ENCODE measurements around the gene FN1.

FN1 gene
- 0 to 0.15 (median 0.06) reads per million in 4 donors for total RNA-seq

GRCh38 chr2:215435870-215436704, at the start of gene FN1:
Gene FN1, minus strand, starts transcription at chr2:215436068. Its CDS starts 266 bp downstream, at chr2:215435802.
- DNase-seq, result peak in 4 of 5 donors; percentile 27 to 56 (median 43)

GRCh38 chr2:215485032-215485431, 49.2 kb upstream of the FN1 start:
- DNase-seq, result no peak

- DNase-seq, result no peak
Measured at GRCh38 chr2:215484570-215484969, 48.7 kb upstream of the FN1 start.

DNA sequence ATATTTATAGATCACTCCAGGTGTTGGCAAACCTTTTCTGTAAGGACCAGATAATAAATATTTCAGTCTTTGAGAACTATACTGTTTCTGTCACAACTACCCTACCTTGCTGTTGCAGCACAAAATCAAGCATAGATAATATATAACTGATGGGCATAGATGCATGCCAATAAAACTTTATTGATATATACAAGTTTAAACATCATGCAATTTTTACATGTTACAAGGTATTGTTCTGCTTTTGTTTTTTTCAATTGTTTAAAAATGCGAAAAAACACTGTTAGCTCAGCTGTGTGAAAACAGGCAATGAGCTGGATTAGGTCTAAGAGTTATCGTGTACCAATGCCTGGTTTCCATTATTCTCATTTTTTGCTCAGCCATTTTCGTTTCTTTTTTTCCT, 47.6 kb upstream of the FN1 start:
- no peak for DNase-seq

DNA sequence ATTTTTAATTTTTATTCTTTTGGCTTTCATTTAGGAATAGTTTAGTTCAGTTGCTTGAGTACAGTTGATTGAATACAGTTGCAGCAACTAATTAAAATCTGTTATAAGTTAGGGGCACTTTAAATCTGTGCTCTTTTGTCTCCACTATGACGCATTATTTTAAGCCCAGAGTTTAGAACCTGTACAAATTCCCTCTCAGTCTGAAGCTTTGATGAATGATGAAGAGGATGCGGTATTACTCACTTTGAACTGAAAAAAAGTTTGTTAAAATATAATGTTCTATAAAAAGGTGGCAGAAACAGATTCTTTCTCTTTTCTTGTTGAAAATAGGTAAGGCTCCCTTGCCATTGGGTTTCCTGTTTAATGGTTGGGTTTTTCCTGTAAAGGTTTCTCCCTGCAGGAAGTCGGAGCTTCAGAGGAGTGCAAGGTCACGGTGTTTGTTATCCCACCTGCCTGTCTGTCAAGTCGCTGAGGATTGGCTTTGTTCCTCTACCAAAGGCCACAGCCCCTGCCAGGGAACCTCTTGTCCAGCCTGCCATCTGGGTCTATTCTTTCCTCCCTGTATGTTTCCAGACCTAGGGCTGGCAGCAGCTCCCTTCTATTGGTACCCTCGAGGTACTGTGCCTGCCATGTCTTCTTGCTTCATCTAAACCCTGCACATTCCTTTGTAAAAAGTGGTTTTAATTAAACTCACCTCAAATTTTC, 43.8 kb upstream of the FN1 start:
- no peak for DNase-seq

DNA sequence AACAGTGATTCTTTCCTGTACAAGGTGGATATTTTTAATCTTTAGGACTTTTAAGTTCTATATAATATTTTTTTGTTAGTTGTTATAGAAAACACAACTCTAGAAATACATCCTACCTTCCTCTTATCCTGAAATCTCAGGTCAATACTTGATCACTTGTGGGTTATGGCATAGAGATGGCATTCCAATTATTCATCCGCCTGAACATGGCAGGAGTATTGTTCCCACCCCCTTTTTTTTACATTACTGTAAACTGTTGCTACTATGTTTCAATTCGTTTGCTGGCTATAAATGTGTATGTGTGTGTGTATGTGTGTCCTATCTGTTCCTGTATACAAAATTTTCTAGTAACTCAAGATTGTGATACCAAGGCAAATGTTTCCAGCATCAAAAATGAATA, 43.3 kb upstream of the FN1 start:
- DNase-seq, result no peak

GRCh38 chr2:215476424-215476823, 40.6 kb upstream of the FN1 start:
- no peak for DNase-seq

GRCh38 chr2:215466097-215466909, 30.4 kb upstream of the FN1 start:
- DNase-seq, result no peak

DNA sequence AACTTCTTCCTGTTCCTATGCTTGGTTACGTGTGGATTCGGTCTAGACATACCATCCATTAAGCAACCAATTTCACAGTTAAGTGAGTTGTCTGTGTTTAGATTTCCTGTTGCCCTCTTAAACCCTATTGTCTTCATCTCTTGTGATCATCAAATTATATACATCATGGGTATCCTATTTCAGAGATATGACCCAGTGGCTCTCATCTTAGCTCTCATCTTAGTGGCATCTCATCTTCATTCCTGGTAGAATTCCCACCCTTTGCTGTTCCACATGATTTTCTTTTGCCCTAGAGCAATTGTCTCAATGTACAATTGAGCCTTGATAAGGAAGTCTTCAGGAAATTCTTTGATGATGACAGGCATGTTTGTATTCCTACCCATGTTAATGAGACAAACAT, 29.4 kb upstream of the FN1 start:
- DNase-seq, result no peak

- DNase-seq, result no peak
Measured at GRCh38 chr2:215461836-215462532, 26.1 kb upstream of the FN1 start.

DNA sequence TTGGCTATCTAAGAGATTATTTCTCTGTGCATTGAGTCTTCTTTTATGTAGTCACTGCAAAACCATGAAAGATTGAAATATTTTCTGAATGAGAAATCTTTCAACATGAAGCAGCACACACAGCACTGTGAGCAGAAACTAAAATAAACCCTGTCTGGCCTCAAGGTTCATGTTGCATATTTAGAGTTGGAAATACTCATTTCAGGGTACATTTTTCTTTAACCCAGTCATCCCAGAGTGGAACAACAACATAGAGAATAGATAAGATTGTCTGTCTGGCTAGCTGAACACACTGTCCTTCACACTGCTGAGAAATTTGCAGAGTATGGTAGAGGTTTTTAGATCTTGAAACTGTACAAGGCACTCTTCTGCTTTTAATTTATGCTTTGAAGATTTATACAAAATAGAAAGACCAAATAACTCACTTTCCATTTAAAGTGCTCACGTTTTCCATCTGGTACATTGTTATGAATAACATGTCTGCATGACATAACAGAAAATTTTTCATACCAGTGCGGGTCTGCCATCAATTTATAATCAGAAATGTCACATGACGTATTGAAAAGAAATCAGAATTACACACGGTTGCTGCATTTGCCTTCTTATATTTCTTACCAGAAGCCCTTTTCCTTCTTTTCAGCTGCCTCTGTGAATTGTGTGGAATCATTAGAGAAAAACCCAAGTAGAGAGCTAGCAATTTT, 25.0 kb upstream of the FN1 start:
- DNase-seq, result no peak

GRCh38 chr2:215455958-215456357, 20.1 kb upstream of the FN1 start:
- no peak for DNase-seq

GRCh38 chr2:215454519-215455246, 18.8 kb upstream of the FN1 start:
- DNase-seq, result no peak

DNA sequence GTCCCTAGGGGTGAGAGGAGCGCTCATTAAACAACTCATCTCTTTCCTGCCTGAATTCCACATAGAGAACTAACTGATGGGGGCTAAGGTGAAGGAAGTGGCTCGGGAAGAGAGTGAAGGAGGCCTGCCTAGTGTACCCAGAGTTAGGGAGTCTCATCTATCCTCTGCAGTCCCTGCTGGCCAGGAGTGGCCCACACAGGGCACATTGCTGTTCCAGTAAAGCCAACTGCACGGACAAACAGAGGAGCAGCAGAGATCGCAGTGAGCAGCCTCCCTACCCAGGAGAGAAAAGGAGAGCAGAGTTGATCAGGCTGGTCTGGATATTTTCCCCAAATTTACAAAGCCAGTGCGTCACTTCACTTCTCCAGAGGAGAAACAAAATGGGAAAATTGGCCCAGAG, 16.9 kb upstream of the FN1 start:
- DNase-seq, result no peak

DNA sequence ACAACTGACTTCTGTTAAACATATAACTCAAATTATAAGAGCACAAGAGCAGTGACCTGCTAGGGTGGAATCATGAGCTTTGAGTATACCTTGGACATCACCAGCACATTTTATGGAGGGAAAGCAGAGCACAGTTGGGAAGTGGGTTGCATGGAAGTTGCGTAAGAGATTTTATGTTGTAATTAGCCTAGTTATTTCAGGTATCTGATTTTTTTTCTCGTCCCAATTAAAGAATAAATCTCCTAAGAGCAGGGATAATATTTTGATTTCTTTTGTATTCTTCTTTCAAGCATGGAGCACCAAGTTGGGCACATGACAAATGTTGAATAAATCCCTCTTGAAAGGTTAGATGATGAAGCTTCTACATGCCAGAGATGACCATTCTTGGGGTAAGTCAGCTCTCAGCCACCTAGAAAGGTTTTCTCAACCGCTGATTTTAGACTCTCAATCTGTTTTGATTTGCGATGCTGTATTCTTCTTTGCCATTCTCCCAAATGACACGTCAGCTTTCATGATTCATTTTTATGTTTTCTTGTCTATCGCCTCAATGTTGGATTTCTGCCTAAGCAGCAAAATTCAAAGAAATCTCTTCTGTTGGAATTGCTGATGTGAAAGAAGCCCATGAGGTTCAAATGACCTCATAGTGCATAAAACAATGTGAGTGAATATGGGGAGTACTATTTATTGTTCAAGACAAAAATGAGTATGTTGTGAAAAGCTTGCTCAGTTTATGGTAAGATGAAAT, 15.3 kb upstream of the FN1 start:
- no peak for DNase-seq

- DNase-seq, result no peak
Measured at GRCh38 chr2:215450188-215451011, 14.5 kb upstream of the FN1 start.

DNA sequence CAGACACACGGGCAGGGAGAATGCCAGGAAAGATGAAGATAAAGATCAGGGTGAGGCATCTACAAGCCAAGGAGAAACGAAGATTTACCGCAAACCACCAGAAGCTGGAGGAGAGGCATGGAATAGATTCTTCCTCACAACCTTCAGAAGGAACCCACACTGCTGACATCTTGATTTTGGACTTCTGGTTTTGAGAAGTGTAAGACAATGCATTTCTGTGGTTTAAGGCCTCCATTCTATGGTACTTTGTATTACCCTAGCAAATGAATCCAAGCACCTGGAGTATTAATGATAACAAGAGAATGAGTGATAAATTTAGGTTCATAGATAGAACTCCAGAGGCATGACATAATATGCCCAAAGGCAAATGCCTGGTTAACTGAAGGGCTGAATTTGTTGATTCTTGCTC, 11.8 kb upstream of the FN1 start:
- DNase-seq, result no peak

- DNase-seq, result no peak
Measured at GRCh38 chr2:215447056-215447455, 11.2 kb upstream of the FN1 start.

DNA sequence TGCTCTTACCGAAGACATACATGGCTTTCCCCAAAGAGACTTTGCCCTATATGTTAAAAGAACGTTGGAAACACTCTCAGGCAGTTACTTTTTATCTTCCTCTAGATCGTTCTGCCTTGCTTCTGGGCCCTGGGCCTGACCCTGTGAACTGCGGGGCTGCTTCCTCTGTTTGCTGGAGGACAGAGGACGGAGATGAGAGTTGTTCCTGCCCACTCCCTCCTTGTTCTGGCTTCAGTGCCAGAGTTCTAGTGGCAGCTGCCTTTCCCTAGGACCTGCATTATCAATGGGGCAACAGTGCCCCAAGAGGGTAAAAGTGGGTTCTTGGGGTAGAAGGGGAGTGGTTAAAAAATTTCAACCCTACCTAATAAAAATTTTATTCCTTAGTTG, 6.5 kb upstream of the FN1 start:
- no peak for DNase-seq

Data from T-helper 1 cell (primary cell).